Upper lobe of left lung (tissue), 6 donors: ENCODE results near the gene IRF4. TPM values are rescaled to one million over a fixed set of nuclear protein-coding genes. Genes with fewer than 3 reads are reported as not detected.

Source experiments
- ATAC-seq, 2 donors: fragments of 200-7000 bp; cut with Tn5 transposase; one replicate each; pipeline ENCODE4 v1.9.1; 2022; ENCODE audit warnings: mild to moderate bottlenecking in 2 of 2, moderate library complexity in 2 of 2; ENCODE audit not compliant: low FRiP score in 2 of 2
- DNase-seq, 2 donors: peaks; one replicate each; pipeline ENCODE4 v3.0.0-alpha.2; 2019 to 2020
- H3K27ac ChIP-seq, 4 donors: fragments of 200-600 bp; sonication (generic); one replicate each; pipeline ENCODE4 v1.5.1; 2016 to 2019
- H3K27me3 ChIP-seq, 4 donors: fragments of 200-600 bp; sonication (generic); one replicate each; pipeline ENCODE4 v1.5.1; 2017 to 2019
- H3K36me3 ChIP-seq, 4 donors: fragments of 200-600 bp; sonication (generic); one replicate each; pipeline ENCODE4 v1.5.1; 2016 to 2019
- H3K4me1 ChIP-seq, 4 donors: fragments of 200-600 bp; sonication (generic); one replicate each; pipeline ENCODE4 v1.5.1; 2018 to 2019
- H3K4me3 ChIP-seq, 4 donors: fragments of 200-600 bp; sonication (generic); one replicate each; pipeline ENCODE4 v1.5.1; 2017 to 2019; ENCODE audit warnings: mild to moderate bottlenecking in 2 of 4, moderate library complexity in 1 of 4
- H3K9me3 ChIP-seq, 4 donors: fragments of 200-600 bp; sonication (generic); one replicate each; pipeline ENCODE4 v1.5.1; 2018 to 2019
- CTCF ChIP-seq, 6 experiments: fragments of 450-650 bp in 4 of 6; fragments of 200-600 bp in 2 of 6; sonication (generic) in 2 of 6; IDR thresholded peaks; one replicate each; pipeline ENCODE4 v1.5.1; 2016 to 2019; ENCODE audit warnings: antibody characterized with exemption in 6 of 6
- EP300 ChIP-seq, 4 donors: sonication (generic); formaldehyde crosslinking; IDR thresholded peaks; one replicate each; pipeline ENCODE4 v1.5.1; 2017; ENCODE audit warnings: antibody characterized with exemption in 4 of 4, control low read depth in 2 of 4
- POLR2A ChIP-seq, 4 donors: fragments of 450-650 bp; IDR thresholded peaks; one replicate each; pipeline ENCODE4 v1.5.1; 2016 to 2017; ENCODE audit warnings: antibody characterized with exemption in 4 of 4, mild to moderate bottlenecking in 2 of 4
- POLR2AphosphoS5 ChIP-seq, 2 donors: sonication (generic); formaldehyde crosslinking; IDR thresholded peaks; one replicate each; pipeline ENCODE4 v1.5.1; 2017; ENCODE audit warnings: antibody characterized with exemption in 2 of 2
- WGBS, 2 donors: methylation state at CpG; one replicate each; pipeline ENCODE4 v1.1.5; 2017 to 2018; 5-methylcytosine and 5-hydroxymethylcytosine counted together
- total RNA-seq, 6 donors: library from RNA; depleted of rRNA in 4 of 6; stranded (reverse); fragments of >200 nt in 4 of 6; gene quantifications; one replicate each; pipeline versions ENCODE4 v1.1.0 to v1.2.1, GENCODE V29; 2016 to 2021
- donor health status: DM: no; HTN: no; CAD: no; lungs with moderate emphysema.
- donor health status: DM: no; HTN: yes; CAD: no; lungs with severe emphysema.

IRF4 gene
- total RNA-seq, 6 donors from 2014 or later: 1.6 to 10.5 (median 5.9) TPM

- no peak overlapping the region for H3K4me3 ChIP-seq
- ATAC-seq (no peak), DNase-seq (peak in 1 of 2 donors; percentile 82)
- no peak for TF ChIP-seq POLR2A (IDR thresholded peaks at IDR 0.05)
- no peak for TF ChIP-seq CTCF (IDR thresholded peaks at IDR 0.05)
- no peak for TF ChIP-seq POLR2AphosphoS5 (IDR thresholded peaks at IDR 0.05)
- TF ChIP-seq EP300 (IDR thresholded peaks at IDR 0.05): no peak
- H3K36me3 ChIP-seq: peaks cover 0 to 10% (median 3%) of the 10 kb centered on the region in 4 donors
- no peaks in the 10 kb centered on the region for H3K4me1 ChIP-seq
- WGBS, 2 donors: 87 to 90% methylated on average over 11 of the region's 11 CpGs
- no peak overlapping the region for H3K27ac ChIP-seq
- no peaks in the 10 kb centered on the region for H3K27me3 ChIP-seq
- no peaks in the 10 kb centered on the region for H3K9me3 ChIP-seq
These were observed 34.7 kb upstream of the IRF4 start for GRCh38 chr6:356828-357251.

- Histone ChIP-seq H3K27me3 (no peaks in the 10 kb centered on the region), H3K27ac (no peak overlapping the region), H3K36me3 (peaks cover 0 to 6% (median 0%) of the 10 kb centered on the region in 4 donors), H3K9me3 (no peaks in the 10 kb centered on the region), H3K4me1 (no peaks in the 10 kb centered on the region), H3K4me3 (no peak overlapping the region)
- no peak for TF ChIP-seq EP300 (IDR thresholded peaks at IDR 0.05)
- no peak for TF ChIP-seq POLR2A (IDR thresholded peaks at IDR 0.05)
- no peak for TF ChIP-seq CTCF (IDR thresholded peaks at IDR 0.05)
- no peak for TF ChIP-seq POLR2AphosphoS5 (IDR thresholded peaks at IDR 0.05)
- DNase-seq (peak in 1 of 2 donors; percentile 84), ATAC-seq (no peak)
- 88 to 90% methylated on average over 12 of the region's 12 CpGs for WGBS, 2 donors
These were observed 34.2 kb upstream of the IRF4 start for GRCh38 chr6:357261-357790.

- no peaks in the 10 kb centered on the region for H3K27me3 ChIP-seq
- no peak overlapping the region for H3K4me3 ChIP-seq
- H3K27ac ChIP-seq: no peak overlapping the region
- H3K9me3 ChIP-seq: peaks cover 0 to 3% (median 0%) of the 10 kb centered on the region in 4 donors
- peaks cover 0 to 4% (median 0%) of the 10 kb centered on the region in 4 donors for H3K36me3 ChIP-seq
- TF ChIP-seq CTCF (IDR thresholded peaks at IDR 0.05) (no peak), POLR2AphosphoS5 (IDR thresholded peaks at IDR 0.05) (no peak), POLR2A (IDR thresholded peaks at IDR 0.05) (no peak), EP300 (IDR thresholded peaks at IDR 0.05) (no peak)
- no peaks in the 10 kb centered on the region for H3K4me1 ChIP-seq
- DNase-seq (no peak), ATAC-seq (no peak)
- 84 to 85% methylated on average over 13 of the region's 13 CpGs for WGBS, 2 donors
These were observed 33.7 kb upstream of the IRF4 start for GRCh38 chr6:357791-358341.

- Histone ChIP-seq H3K9me3 (peaks cover 0 to 3% (median 0%) of the 10 kb centered on the region in 4 donors), H3K27me3 (no peaks in the 10 kb centered on the region), H3K27ac (no peak overlapping the region), H3K4me1 (no peaks in the 10 kb centered on the region), H3K36me3 (no peaks in the 10 kb centered on the region), H3K4me3 (no peak overlapping the region)
- WGBS, 2 donors: 67 to 83% methylated on average over 4 of the region's 4 CpGs
- DNase-seq (peak in 1 of 2 donors; percentile 85), ATAC-seq (peak in 1 of 2 donors; percentile 27)
- TF ChIP-seq EP300 (IDR thresholded peaks at IDR 0.05) (no peak), POLR2AphosphoS5 (IDR thresholded peaks at IDR 0.05) (no peak), CTCF (IDR thresholded peaks at IDR 0.05) (no peak), POLR2A (IDR thresholded peaks at IDR 0.05) (no peak)
These were observed 33.1 kb upstream of the IRF4 start for GRCh38 chr6:358432-358831.

GRCh38 chr6:358847-359246, 32.7 kb upstream of the IRF4 start:
- TF ChIP-seq CTCF (IDR thresholded peaks at IDR 0.05) (no peak), POLR2AphosphoS5 (IDR thresholded peaks at IDR 0.05) (no peak), POLR2A (IDR thresholded peaks at IDR 0.05) (no peak), EP300 (IDR thresholded peaks at IDR 0.05) (no peak)
- Histone ChIP-seq H3K27ac (no peak overlapping the region), H3K4me3 (no peak overlapping the region), H3K4me1 (no peaks in the 10 kb centered on the region), H3K9me3 (peaks cover 0 to 5% (median 0%) of the 10 kb centered on the region in 4 donors), H3K27me3 (no peaks in the 10 kb centered on the region), H3K36me3 (no peaks in the 10 kb centered on the region)
- no peak for ATAC-seq
- DNase-seq: peak in 1 of 2 donors; percentile 74
- 75 to 90% methylated on average over 8 of the region's 8 CpGs for WGBS, 2 donors
